ENCODE results near the gene SYT4.

SYT4 gene

DNA sequence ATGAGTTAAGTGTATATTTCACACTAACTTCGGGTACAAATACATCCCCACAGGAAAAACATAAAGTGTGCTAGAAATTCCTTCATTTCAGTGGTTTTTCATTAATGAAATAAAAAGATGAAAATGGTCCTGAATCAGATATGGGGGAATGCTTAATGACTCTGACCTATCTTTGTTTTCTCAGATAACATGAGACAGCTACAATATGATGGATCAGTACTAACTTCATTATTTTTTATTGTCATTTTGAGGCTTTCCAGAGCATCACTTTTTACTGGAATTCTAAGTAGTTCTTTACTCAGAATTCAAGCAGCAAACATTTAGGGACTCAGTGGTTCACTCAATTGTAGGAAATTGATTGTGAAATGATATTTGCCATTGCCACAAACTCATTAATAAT is 2.8 kb downstream of the SYT4 start:
- no peak overlapping the region for H3K4me3 ChIP-seq (ENCODE audit: low read depth, low read length)
- DNase-seq (ENCODE audit: low read depth): no peak
- TF ChIP-seq MYC (IDR thresholded peaks at IDR 0.05; ENCODE audit: low read depth, low read length): no peak
- TF ChIP-seq, protein P1, sequence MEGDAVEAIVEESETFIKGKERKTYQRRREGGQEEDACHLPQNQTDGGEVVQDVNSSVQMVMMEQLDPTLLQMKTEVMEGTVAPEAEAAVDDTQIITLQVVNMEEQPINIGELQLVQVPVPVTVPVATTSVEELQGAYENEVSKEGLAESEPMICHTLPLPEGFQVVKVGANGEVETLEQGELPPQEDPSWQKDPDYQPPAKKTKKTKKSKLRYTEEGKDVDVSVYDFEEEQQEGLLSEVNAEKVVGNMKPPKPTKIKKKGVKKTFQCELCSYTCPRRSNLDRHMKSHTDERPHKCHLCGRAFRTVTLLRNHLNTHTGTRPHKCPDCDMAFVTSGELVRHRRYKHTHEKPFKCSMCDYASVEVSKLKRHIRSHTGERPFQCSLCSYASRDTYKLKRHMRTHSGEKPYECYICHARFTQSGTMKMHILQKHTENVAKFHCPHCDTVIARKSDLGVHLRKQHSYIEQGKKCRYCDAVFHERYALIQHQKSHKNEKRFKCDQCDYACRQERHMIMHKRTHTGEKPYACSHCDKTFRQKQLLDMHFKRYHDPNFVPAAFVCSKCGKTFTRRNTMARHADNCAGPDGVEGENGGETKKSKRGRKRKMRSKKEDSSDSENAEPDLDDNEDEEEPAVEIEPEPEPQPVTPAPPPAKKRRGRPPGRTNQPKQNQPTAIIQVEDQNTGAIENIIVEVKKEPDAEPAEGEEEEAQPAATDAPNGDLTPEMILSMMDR (IDR thresholded peaks at IDR 0.05; ENCODE audit: low read depth, low read length): no peak
- TF ChIP-seq, protein P2, sequence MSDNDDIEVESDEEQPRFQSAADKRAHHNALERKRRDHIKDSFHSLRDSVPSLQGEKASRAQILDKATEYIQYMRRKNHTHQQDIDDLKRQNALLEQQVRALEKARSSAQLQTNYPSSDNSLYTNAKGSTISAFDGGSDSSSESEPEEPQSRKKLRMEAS (IDR thresholded peaks at IDR 0.05; ENCODE audit: low read depth, low read length): no peak
- no peak for TF ChIP-seq POLR2A (IDR thresholded peaks at IDR 0.05; ENCODE audit: extremely low read depth, insufficient read length)

DNA sequence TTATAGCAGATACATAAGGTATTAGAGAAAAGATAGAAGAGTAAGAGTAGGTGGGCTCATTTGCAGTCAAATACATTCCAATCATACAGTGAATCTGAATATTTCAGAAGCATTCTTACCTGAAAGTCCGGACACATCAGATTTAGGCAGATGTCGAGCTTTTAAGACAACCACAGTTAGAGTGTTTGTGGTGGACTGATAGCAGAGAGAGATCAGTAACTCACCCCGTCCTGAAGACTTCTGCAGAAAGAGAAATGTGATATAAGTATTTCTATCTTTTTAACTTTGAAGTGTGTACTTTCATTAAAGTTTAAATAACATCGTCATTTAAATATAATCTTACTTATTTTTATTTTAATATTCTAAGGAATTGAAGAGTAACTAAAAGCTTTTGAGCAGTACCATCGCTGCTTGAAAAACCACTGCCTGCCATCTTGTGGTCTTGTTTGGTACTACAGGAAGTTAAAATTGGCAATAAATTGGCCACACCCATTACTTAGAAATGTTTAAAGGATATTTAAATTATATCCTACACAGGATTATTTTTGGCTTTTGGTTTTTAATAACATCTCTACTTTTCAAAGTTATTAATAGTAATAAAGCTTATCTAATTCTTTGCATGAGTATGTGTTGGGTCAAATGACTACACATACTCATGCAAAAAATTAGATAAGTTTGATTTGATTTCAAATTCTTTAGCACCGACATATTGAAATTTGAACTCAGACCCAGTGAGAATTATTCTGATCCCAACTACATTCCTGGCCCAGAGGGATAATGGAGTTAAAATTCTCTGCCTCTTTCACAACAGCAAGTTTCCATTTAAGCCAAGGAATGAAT is 5.5 kb downstream of the SYT4 start:
- no peak for TF ChIP-seq MYC (IDR thresholded peaks at IDR 0.05; ENCODE audit: low read depth, low read length)
- TF ChIP-seq, protein P1 (IDR thresholded peaks at IDR 0.05; ENCODE audit: low read depth, low read length): peak; percentile 62
- TF ChIP-seq POLR2A (IDR thresholded peaks at IDR 0.05; ENCODE audit: extremely low read depth, insufficient read length): no peak
- no peak overlapping the region for H3K4me3 ChIP-seq (ENCODE audit: low read depth, low read length)
- peak; percentile 46 for DNase-seq (ENCODE audit: low read depth)

DNA sequence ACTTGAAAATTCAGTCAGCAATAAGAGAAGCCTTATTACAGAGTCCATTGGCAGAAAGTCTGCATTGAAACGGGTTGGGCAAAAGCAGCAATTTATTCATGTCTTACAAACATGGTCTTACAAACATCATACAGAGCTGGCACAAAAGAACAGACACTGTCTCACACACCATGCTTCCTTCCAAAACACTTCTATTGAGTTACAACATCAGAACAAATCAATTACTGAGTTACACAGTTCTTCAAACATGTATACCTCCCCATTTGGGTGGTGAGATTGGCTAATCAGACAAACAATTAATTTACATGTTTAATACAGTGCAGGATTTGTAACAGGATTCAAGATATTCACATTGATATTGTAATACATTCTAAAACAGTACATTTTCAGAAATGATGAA is 9.5 kb downstream of the SYT4 start:
- DNase-seq (ENCODE audit: low read depth): no peak
- no peak overlapping the region for H3K4me3 ChIP-seq (ENCODE audit: low read depth, low read length)
- TF ChIP-seq POLR2A (IDR thresholded peaks at IDR 0.05; ENCODE audit: extremely low read depth, insufficient read length): no peak
- TF ChIP-seq, protein P1 (IDR thresholded peaks at IDR 0.05; ENCODE audit: low read depth, low read length): no peak
- TF ChIP-seq, protein P2 (IDR thresholded peaks at IDR 0.05; ENCODE audit: low read depth, low read length): no peak
- TF ChIP-seq MYC (IDR thresholded peaks at IDR 0.05; ENCODE audit: low read depth, low read length): no peak

DNA sequence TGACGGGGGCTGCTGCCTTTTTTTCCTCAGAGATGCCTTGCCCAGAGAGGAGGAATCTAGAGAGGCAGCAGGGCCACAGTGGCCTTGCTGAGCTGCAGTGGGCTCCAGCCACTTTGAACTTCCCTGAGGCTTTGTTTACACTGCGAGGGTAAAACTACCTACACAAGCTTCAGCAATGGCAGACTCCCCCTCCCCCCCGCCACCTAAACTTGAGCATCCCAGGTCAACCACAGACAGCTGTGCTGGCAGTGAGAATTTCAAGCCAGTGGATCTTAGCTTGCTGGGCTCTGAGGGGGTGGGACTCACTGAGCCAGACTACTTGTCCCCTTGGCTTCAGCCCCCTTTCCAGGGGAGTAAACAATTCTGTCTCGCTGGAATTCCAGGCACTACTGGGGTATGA is 11.8 kb downstream of the SYT4 start:
- TF ChIP-seq POLR2A (IDR thresholded peaks at IDR 0.05; ENCODE audit: extremely low read depth, insufficient read length) (no peak), MYC (IDR thresholded peaks at IDR 0.05; ENCODE audit: low read depth, low read length) (no peak)
- TF ChIP-seq, protein P2 (IDR thresholded peaks at IDR 0.05; ENCODE audit: low read depth, low read length): no peak
- TF ChIP-seq, protein P1 (IDR thresholded peaks at IDR 0.05; ENCODE audit: low read depth, low read length): no peak
- no peak for DNase-seq (ENCODE audit: low read depth)
- H3K4me3 ChIP-seq (ENCODE audit: low read depth, low read length): no peak overlapping the region

DNA sequence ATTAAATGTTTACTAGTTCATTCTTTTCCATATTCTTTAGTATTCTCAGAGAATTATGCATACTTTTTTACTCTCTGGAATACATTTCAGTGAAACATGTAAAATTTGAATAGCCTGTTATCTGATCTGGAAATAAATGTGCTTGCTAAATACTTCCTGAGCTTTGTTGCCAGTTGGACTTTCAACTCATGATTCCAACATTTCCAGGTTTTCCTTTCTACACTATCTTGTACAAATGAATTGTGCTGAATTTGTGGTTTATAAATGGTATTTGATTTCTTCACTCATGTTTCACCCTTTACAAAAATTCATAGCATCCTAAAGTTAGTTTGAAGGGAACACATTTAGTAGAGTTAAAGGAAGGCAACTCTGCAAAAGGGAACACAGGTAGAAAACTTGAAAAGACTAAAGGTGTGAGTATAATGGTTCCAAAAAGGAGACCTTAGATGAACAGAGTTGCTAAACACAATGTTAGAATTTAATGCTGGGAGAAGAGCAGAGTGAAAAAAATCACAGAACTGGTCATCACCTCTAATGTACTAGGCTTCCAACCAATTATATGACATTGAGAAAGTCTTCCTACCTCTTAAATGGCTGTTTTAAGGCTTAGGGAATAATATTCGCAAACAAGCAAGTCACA is 28.6 kb downstream of the SYT4 start:
- TF ChIP-seq, protein P1 (IDR thresholded peaks at IDR 0.05; ENCODE audit: low read depth, low read length): no peak
- TF ChIP-seq, protein P2 (IDR thresholded peaks at IDR 0.05; ENCODE audit: low read depth, low read length): no peak
- TF ChIP-seq MYC (IDR thresholded peaks at IDR 0.05; ENCODE audit: low read depth, low read length): no peak
- TF ChIP-seq POLR2A (IDR thresholded peaks at IDR 0.05; ENCODE audit: extremely low read depth, insufficient read length): no peak
- H3K4me3 ChIP-seq (ENCODE audit: low read depth, low read length): no peak overlapping the region
- DNase-seq (ENCODE audit: low read depth): no peak

Measured in NB4 (cell line).